A673 (cell line): Measurements from ENCODE around the gene DLGAP1. TPM values are rescaled to one million over a fixed set of nuclear protein-coding genes. Genes with fewer than 3 reads are reported as not detected.

Experiments used
- BruUV-seq: library from RNA; stranded (reverse); fragments of 400-500 nt; replicated peaks from 2 replicates; lab custom pipeline; 2021; lab: Mats Ljungman, UMichigan
- CTCF ChIA-PET: fragments of 300-600 bp; sonication (Branson Sonifier 250); formaldehyde crosslinking; loops from one replicate; lab custom pipeline; 2022; ENCODE audit warnings: antibody characterized with exemption; lab: Charles Lee
- POLR2A ChIA-PET: fragments of 300-600 bp; sonication (Branson Sonifier 250); formaldehyde crosslinking; loops from one replicate; lab custom pipeline; 2022; ENCODE audit warnings: antibody characterized with exemption; ENCODE audit not compliant: low non-redundant PET; lab: Charles Lee
- DNase-seq: peaks from one replicate; pipeline ENCODE4 v3.0.0-alpha.2; 2015; ENCODE audit warnings: low spot score
- H3K27ac ChIP-seq: fragments of 200-600 bp; sonication (generic); 2 replicates; pipeline ENCODE4 v1.5.1; 2016; ENCODE audit warnings: mixed run types, low read depth, mild to moderate bottlenecking, mixed read lengths, antibody characterized with exemption, low read length; ENCODE audit not compliant: poor library complexity, severe bottlenecking
- H3K27me3 ChIP-seq: fragments of 200-600 bp; sonication (generic); replicated peaks from 2 replicates; pipeline ENCODE4 v1.6.1; 2017; ENCODE audit warnings: mixed run types, low read depth, mild to moderate bottlenecking, mixed read lengths, antibody characterized with exemption, low read length; ENCODE audit not compliant: insufficient read depth, poor library complexity
- H3K36me3 ChIP-seq: fragments of 200-600 bp; sonication (generic); 2 replicates; pipeline ENCODE4 v1.6.1; 2016; ENCODE audit warnings: mixed run types, mild to moderate bottlenecking, mixed read lengths, antibody characterized with exemption, low read length; ENCODE audit not compliant: insufficient read depth, poor library complexity, severe bottlenecking
- H3K4me1 ChIP-seq: fragments of 200-600 bp; sonication (generic); 2 replicates; pipeline ENCODE4 v1.6.1; 2017; ENCODE audit warnings: mixed run types, mild to moderate bottlenecking, mixed read lengths, antibody characterized with exemption, low read length; ENCODE audit not compliant: insufficient read depth, poor library complexity, severe bottlenecking
- H3K4me3 ChIP-seq: fragments of 200-600 bp; sonication (generic); 2 replicates; pipeline ENCODE4 v1.5.1; 2016; ENCODE audit warnings: low read depth, mixed run types, mild to moderate bottlenecking, mixed read lengths, low read length; ENCODE audit not compliant: poor library complexity, severe bottlenecking
- H3K9me3 ChIP-seq: fragments of 200-600 bp; sonication (generic); 2 replicates; pipeline ENCODE4 v1.6.1; 2016; ENCODE audit warnings: mixed run types, low read depth, mild to moderate bottlenecking, mixed read lengths, antibody characterized with exemption, low read length; ENCODE audit not compliant: poor library complexity, severe bottlenecking
- CTCF ChIP-seq: fragments of 300-800, 200-600 bp; sonication (generic); conservative IDR thresholded peaks from 2 replicates; pipeline ENCODE4 v1.5.1; 2017; ENCODE audit warnings: low read depth, mild to moderate bottlenecking, antibody characterized with exemption, low read length, moderate library complexity, mixed read lengths
- EZH2 ChIP-seq: fragments of 200-600 bp; sonication (generic); IDR thresholded peaks from 2 replicates; pipeline ENCODE4 v1.6.1; 2017; ENCODE audit warnings: borderline replicate concordance, low read depth, mild to moderate bottlenecking, mixed read lengths, antibody characterized with exemption, low read length; ENCODE audit not compliant: poor library complexity, severe bottlenecking
- intact Hi-C: fragments of 100-400 bp; cut with micrococcal nuclease; formaldehyde crosslinking; loops from one replicate; pipeline ENCODE4 v1.10.0; 2022; ENCODE audit not compliant: unreplicated experiment
- total RNA-seq: library from RNA; stranded (reverse); gene quantifications from 2 replicates; pipeline ENCODE4 v1.2.3, GENCODE V29; 2021

Gene DLGAP1
- total RNA-seq, 1 experiment from 2014 or later = 135 TPM

- TF ChIP-seq CTCF (no peak), EZH2 (no peak)
- BruUV-seq = no TSS peak
- Histone ChIP-seq H3K27me3 (no peaks in the 10 kb centered on the region), H3K27ac (no peak overlapping the region), H3K4me3 (no peak overlapping the region), H3K4me1 (peaks cover 8% of the 10 kb centered on the region), H3K36me3 (peaks cover 23% of the 10 kb centered on the region), H3K9me3 (peaks cover 7% of the 10 kb centered on the region)
- ChIA-PET CTCF (interaction anchor here (0.6 kb wide), 1 partner anchor 1366 kb away, joined by 3 read pairs; no protein-coding TSS in a partner anchor), POLR2A (no interaction called here)
- no peak for DNase-seq
- intact Hi-C loops = no loop called here
These were observed 763.4 kb downstream of the DLGAP1 start for GRCh38 chr18:3691705-3692104.

- Histone ChIP-seq H3K27me3 (no peaks in the 10 kb centered on the region), H3K9me3 (peaks cover 11% of the 10 kb centered on the region), H3K4me3 (no peak overlapping the region), H3K4me1 (peaks cover 8% of the 10 kb centered on the region), H3K36me3 (peaks cover 28% of the 10 kb centered on the region), H3K27ac (no peak overlapping the region)
- TF ChIP-seq EZH2 = no peak
- no peak for TF ChIP-seq CTCF
- intact Hi-C loops = no loop called here
- no peak for DNase-seq
- POLR2A ChIA-PET = no interaction called here
- CTCF ChIA-PET = interaction anchor here (0.8 kb wide), 1 partner anchor 24 kb away, joined by 5 read pairs; no protein-coding TSS in a partner anchor
- no TSS peak for BruUV-seq
These were observed 764.4 kb downstream of the DLGAP1 start for GRCh38 chr18:3690764-3691066.

GRCh38 chr18:3689986-3690763, 764.9 kb downstream of the DLGAP1 start:
- ChIA-PET POLR2A (interaction anchor here (0.7 kb wide), 1 partner anchor 177 kb away, joined by 3 read pairs; no protein-coding TSS in a partner anchor), CTCF (interaction anchor here (0.6 to 0.8 kb wide), 2 partner anchors 24 to 82 kb away, joined by 5 to 6 read pairs; no protein-coding TSS in a partner anchor)
- Histone ChIP-seq H3K9me3 (peaks cover 11% of the 10 kb centered on the region), H3K4me3 (no peak overlapping the region), H3K27ac (no peak overlapping the region), H3K27me3 (no peaks in the 10 kb centered on the region), H3K36me3 (peaks cover 28% of the 10 kb centered on the region), H3K4me1 (peaks cover 8% of the 10 kb centered on the region)
- no peak for DNase-seq
- no TSS peak for BruUV-seq
- no peak for TF ChIP-seq CTCF
- intact Hi-C loops = no loop called here
